Neural progenitor cell (in vitro differentiated cells): ENCODE measurements around the gene PLAC8.

ENCODE experiments used
- EZH2phosphoT487 ChIP-seq: fragments of 200-600 bp; sonication (generic); IDR thresholded peaks from 2 replicates; pipeline ENCODE4 v1.6.1; 2017; ENCODE audit warnings: antibody characterized with exemption
- TF ChIP-seq, protein P1 (sequence below): fragments of 200-600 bp; sonication (generic); IDR thresholded peaks from 2 replicates; pipeline ENCODE4 v1.5.1; 2017; ENCODE audit warnings: antibody characterized with exemption, mild to moderate bottlenecking

DNA sequence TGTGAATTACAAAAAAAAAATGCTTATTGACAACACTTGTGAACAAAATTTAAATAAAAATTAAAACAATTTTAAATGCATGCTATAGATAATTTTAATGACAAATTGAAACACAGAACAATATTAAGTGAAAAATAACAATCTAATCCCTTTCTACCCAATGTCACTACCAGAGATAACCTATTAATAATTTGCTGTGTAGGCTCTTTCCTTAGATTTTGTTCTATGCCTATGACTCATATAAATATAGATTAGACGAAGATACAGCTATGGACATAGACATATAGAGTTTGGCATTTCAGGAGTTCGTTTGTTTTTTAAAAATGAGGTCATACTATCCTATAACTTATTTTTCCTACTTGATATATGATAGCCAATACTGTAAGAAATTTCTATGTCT is 18.1 kb downstream of the PLAC8 start:
- TF ChIP-seq, protein P1, sequence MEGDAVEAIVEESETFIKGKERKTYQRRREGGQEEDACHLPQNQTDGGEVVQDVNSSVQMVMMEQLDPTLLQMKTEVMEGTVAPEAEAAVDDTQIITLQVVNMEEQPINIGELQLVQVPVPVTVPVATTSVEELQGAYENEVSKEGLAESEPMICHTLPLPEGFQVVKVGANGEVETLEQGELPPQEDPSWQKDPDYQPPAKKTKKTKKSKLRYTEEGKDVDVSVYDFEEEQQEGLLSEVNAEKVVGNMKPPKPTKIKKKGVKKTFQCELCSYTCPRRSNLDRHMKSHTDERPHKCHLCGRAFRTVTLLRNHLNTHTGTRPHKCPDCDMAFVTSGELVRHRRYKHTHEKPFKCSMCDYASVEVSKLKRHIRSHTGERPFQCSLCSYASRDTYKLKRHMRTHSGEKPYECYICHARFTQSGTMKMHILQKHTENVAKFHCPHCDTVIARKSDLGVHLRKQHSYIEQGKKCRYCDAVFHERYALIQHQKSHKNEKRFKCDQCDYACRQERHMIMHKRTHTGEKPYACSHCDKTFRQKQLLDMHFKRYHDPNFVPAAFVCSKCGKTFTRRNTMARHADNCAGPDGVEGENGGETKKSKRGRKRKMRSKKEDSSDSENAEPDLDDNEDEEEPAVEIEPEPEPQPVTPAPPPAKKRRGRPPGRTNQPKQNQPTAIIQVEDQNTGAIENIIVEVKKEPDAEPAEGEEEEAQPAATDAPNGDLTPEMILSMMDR: no peak
- TF ChIP-seq EZH2phosphoT487: no peak
